Fibroblast of villous mesenchyme (primary cell): ENCODE results near the gene ANKS6. TPM values are rescaled to one million over a fixed set of nuclear protein-coding genes. Genes with fewer than 3 reads are reported as not detected.
A peak's percentile ranks its signal among the peaks of the same experiment; 100 is the strongest.

Source experiments
- DNase-seq: peaks from one replicate; pipeline ENCODE4 v3.0.0-alpha.2; 2010; ENCODE audit warnings: low read depth
- H3K4me3 ChIP-seq: 2 replicates; pipeline ENCODE4 v1.5.1; 2011; ENCODE audit warnings: low read depth, mild to moderate bottlenecking, low read length
- CTCF ChIP-seq: IDR thresholded peaks from 2 replicates; pipeline ENCODE4 v1.5.1; 2012; ENCODE audit warnings: low read depth, mild to moderate bottlenecking, low read length; ENCODE audit not compliant: insufficient read depth
- total RNA-seq: library from RNA; depleted of rRNA; stranded (reverse); fragments of >200 nt; gene quantifications from 2 replicates; pipeline ENCODE4 v1.2.3, GENCODE V29; 2012

Gene ANKS6
- total RNA-seq, 1 donor = 6.9 TPM

- H3K4me3 ChIP-seq = no peak overlapping the region
- DNase-seq = peak; percentile 2
- TF ChIP-seq CTCF = no peak
Observed at GRCh38 chr9:98706651-98707165, 89.6 kb downstream of the ANKS6 start.

GRCh38 chr9:98702835-98703380 is 93.4 kb downstream of the ANKS6 start:
- TF ChIP-seq CTCF = no peak
- no peak overlapping the region for H3K4me3 ChIP-seq
- DNase-seq = no peak

DNA sequence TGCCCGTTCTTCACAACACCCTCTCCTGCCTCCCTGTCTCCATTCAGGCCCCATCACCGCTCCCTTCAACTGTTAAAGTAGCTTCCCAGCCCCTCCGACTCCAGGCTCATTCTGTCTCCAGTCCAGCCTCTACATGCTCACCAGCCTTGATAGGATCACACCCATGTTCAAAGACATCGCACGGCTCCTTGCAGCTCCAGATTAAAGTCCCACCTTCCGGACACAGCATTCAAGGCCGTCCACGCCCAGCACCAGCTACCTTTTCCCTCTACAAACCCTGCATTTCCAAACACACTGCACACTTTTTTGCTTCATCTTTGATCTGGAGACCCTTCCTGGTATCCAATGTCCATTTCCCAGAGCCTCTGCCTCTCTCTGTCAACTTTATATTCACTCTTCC is 94.0 kb downstream of the ANKS6 start:
- TF ChIP-seq CTCF = no peak

DNA sequence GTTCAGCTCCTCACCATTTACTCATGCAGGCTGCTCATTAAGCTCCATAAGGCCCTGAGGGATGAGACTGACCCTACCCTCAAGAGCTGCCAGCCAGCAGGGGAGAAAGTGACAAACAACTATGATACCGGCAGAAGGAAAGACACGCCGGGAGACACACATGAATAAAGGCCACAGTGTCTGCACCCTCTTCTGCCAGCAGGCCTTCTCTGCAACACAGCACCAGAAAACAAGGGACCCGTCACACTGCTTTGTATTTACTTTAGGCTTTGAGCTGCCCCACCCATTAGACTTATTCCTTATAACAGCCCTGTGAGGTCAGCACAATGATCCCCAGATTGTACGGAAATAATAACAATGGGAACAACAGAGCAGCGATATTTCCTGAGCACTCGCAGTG is 94.8 kb downstream of the ANKS6 start:
- TF ChIP-seq CTCF = no peak
- H3K4me3 ChIP-seq = no peak overlapping the region
- no peak for DNase-seq

More for the DNA sequence above, 94.0 kb downstream of the ANKS6 start:
- no peak for DNase-seq
- H3K4me3 ChIP-seq = no peak overlapping the region

- H3K4me3 ChIP-seq = no peak overlapping the region
- TF ChIP-seq CTCF = no peak
- DNase-seq = no peak
Observed at GRCh38 chr9:98700801-98701200, 95.6 kb downstream of the ANKS6 start.

GRCh38 chr9:98698856-98699255 is 97.5 kb downstream of the ANKS6 start:
- no peak for TF ChIP-seq CTCF
- no peak for DNase-seq
- H3K4me3 ChIP-seq = no peak overlapping the region

GRCh38 chr9:98694943-98695342 is 101.4 kb downstream of the ANKS6 start:
- H3K4me3 ChIP-seq = no peak overlapping the region
- DNase-seq = no peak
- TF ChIP-seq CTCF = no peak
